Loucy (cell line): ENCODE results near the gene SNTB2.

Experiments used
- H2AFZ ChIP-seq: fragments of 200-600 bp; sonication (generic); 2 replicates; pipeline ENCODE4 v1.6.0; 2016; ENCODE audit warnings: antibody characterized with exemption, mild to moderate bottlenecking, low read length, moderate library complexity
- H3F3A ChIP-seq: fragments of 200-600 bp; 2 replicates; pipeline ENCODE4 v1.6.0; 2016; ENCODE audit warnings: antibody characterized with exemption, low read depth, mild to moderate bottlenecking
- H3K27me3 ChIP-seq: fragments of 200-600 bp; sonication (generic); 2 replicates; pipeline ENCODE4 v1.6.1; 2014; ENCODE audit warnings: low read length, mild to moderate bottlenecking; ENCODE audit not compliant: insufficient read depth, poor library complexity, severe bottlenecking
- H3K36me3 ChIP-seq: fragments of 200-600 bp; sonication (generic); 2 replicates; pipeline ENCODE4 v1.6.1; 2016; ENCODE audit warnings: low read length; ENCODE audit not compliant: insufficient read depth
- H3K4me1 ChIP-seq: fragments of 200-600 bp; sonication (generic); 2 replicates; pipeline ENCODE4 v1.5.1; 2014; ENCODE audit warnings: low read length, mild to moderate bottlenecking; ENCODE audit not compliant: insufficient read depth, poor library complexity, severe bottlenecking
- H3K4me2 ChIP-seq: fragments of 200-600 bp; sonication (generic); 2 replicates; pipeline ENCODE4 v1.6.0; 2014; ENCODE audit warnings: antibody characterized with exemption, low read length, low read depth, mild to moderate bottlenecking; ENCODE audit not compliant: poor library complexity, severe bottlenecking
- H3K4me3 ChIP-seq: fragments of 200-600 bp; sonication (generic); 2 replicates; pipeline ENCODE4 v1.5.1; 2014; ENCODE audit warnings: low read length, mild to moderate bottlenecking, mixed read lengths; ENCODE audit not compliant: poor library complexity, severe bottlenecking
- H3K79me2 ChIP-seq: fragments of 200-600 bp; sonication (generic); 2 replicates; pipeline ENCODE4 v1.6.1; 2014; ENCODE audit warnings: low read length; ENCODE audit not compliant: insufficient read depth
- H3K9ac ChIP-seq: fragments of 200-600 bp; sonication (generic); 2 replicates; pipeline ENCODE4 v1.6.0; 2014; ENCODE audit warnings: mild to moderate bottlenecking, low read depth, low read length, moderate library complexity; ENCODE audit not compliant: poor library complexity, severe bottlenecking
- H3K9me2 ChIP-seq: fragments of 200-600 bp; sonication (generic); replicated peaks from 2 replicates; pipeline ENCODE4 v1.6.1; 2016; ENCODE audit warnings: low read depth, low read length, mixed read lengths
- H3K9me3 ChIP-seq: fragments of 200-600 bp; sonication (generic); 2 replicates; pipeline ENCODE4 v1.6.1; 2014; ENCODE audit warnings: mild to moderate bottlenecking, antibody characterized with exemption, low read length, low read depth; ENCODE audit not compliant: insufficient read depth
- H4K20me1 ChIP-seq: fragments of 200-600 bp; sonication (generic); 2 replicates; pipeline ENCODE4 v1.6.0; 2014; ENCODE audit warnings: antibody characterized with exemption, low read length, mild to moderate bottlenecking; ENCODE audit not compliant: insufficient read depth, poor library complexity, severe bottlenecking
- CTCF ChIP-seq: fragments of 200-600 bp; sonication (generic); conservative IDR thresholded peaks from 2 replicates; pipeline ENCODE4 v1.5.1; 2014; ENCODE audit warnings: mild to moderate bottlenecking, antibody characterized with exemption, low read length
- EZH2phosphoT487 ChIP-seq: fragments of 200-600 bp; IDR thresholded peaks from 2 replicates; pipeline ENCODE4 v1.6.1; 2018; ENCODE audit warnings: antibody characterized with exemption, mild to moderate bottlenecking, moderate library complexity, borderline replicate concordance

SNTB2 gene

GRCh38 chr16:69302301-69302700 is 115.3 kb downstream of the SNTB2 start:
- Histone ChIP-seq H3K4me3 (no peak overlapping the region), H2AFZ (no peak overlapping the region), H3K9ac (no peak overlapping the region), H3K4me1 (no peaks in the 10 kb centered on the region), H4K20me1 (no peaks in the 10 kb centered on the region), H3F3A (no peaks in the 10 kb centered on the region), H3K79me2 (no peaks in the 10 kb centered on the region), H3K9me2 (no peaks in the 10 kb centered on the region), H3K36me3 (peaks cover 7% of the 10 kb centered on the region; the same call in 1 of the 2 replicates), H3K9me3 (no peaks in the 10 kb centered on the region), H3K27me3 (no peaks in the 10 kb centered on the region), H3K4me2 (no peak overlapping the region)
- TF ChIP-seq CTCF (no peak), EZH2phosphoT487 (no peak)

GRCh38 chr16:69306031-69306430 is 119.1 kb downstream of the SNTB2 start:
- TF ChIP-seq EZH2phosphoT487, result no peak
- TF ChIP-seq CTCF, result no peak
- Histone ChIP-seq H3K9me3 (no peaks in the 10 kb centered on the region), H3K27me3 (no peaks in the 10 kb centered on the region), H3K4me3 (no peak overlapping the region), H3K4me2 (no peak overlapping the region), H3K36me3 (no peaks in the 10 kb centered on the region; the same call in 1 of the 2 replicates), H3K9me2 (no peaks in the 10 kb centered on the region), H3K9ac (no peak overlapping the region), H2AFZ (no peak overlapping the region), H4K20me1 (no peaks in the 10 kb centered on the region), H3F3A (no peaks in the 10 kb centered on the region), H3K4me1 (peaks cover 6% of the 10 kb centered on the region), H3K79me2 (no peaks in the 10 kb centered on the region)

- Histone ChIP-seq H2AFZ (no peak overlapping the region), H3K79me2 (peaks cover 8% of the 10 kb centered on the region), H3K4me1 (peaks cover 6% of the 10 kb centered on the region), H3K27me3 (no peaks in the 10 kb centered on the region), H3K36me3 (no peaks in the 10 kb centered on the region), H3K9ac (no peak overlapping the region), H3K4me2 (no peak overlapping the region), H3F3A (no peaks in the 10 kb centered on the region), H3K9me2 (no peaks in the 10 kb centered on the region), H4K20me1 (peaks cover 6% of the 10 kb centered on the region), H3K9me3 (no peaks in the 10 kb centered on the region), H3K4me3 (no peak overlapping the region)
- TF ChIP-seq EZH2phosphoT487, result no peak
- no peak for TF ChIP-seq CTCF
These were observed 120.1 kb downstream of the SNTB2 start for GRCh38 chr16:69307091-69307490.
